Spleen (tissue), 7 donors: Measurements from ENCODE around the gene RNF181.

ENCODE experiments used
- CTCF ChIP-seq, 11 experiments: fragments of 200-600 bp in 7 of 11; fragments of 450-650 bp in 4 of 11; sonication (generic) in 4 of 11; IDR thresholded peaks in 8 of 11; conservative IDR thresholded peaks in 3 of 11; 1 replicate in 7 of 11; 2 replicates in 4 of 11; pipeline versions ENCODE4 v1.4.0 to v1.8.0; 2016 to 2021; ENCODE audit warnings: antibody characterized with exemption in 11 of 11, inconsistent platforms in 4 of 11, mild to moderate bottlenecking in 1 of 11
- POLR2A ChIP-seq, 3 donors: fragments of 450-650 bp; IDR thresholded peaks; one replicate each; pipeline ENCODE4 v1.5.1; 2017; ENCODE audit warnings: antibody characterized with exemption in 3 of 3, mild to moderate bottlenecking in 1 of 3
- donor health status: DM: no; HTN: no; CAD: no; lungs with moderate emphysema.
- donor health status: DM: no; HTN: no; CAD: no.
- donor health status: DM: no; HTN: no; CAD: no.

- TF ChIP-seq POLR2A (IDR thresholded peaks at IDR 0.05) (no peak), CTCF (IDR thresholded peaks at IDR 0.05 in 8 of 11, conservative IDR thresholded peaks at IDR 0.05 in 3 of 11) (no peak)
Observed at GRCh38 chr2:85554980-85555612, 40.4 kb upstream of the RNF181 start.
